Spleen (tissue), 7 donors: ENCODE measurements around the gene GALNT15.

Experiments
- CTCF ChIP-seq, 11 experiments: fragments of 200-600 bp in 7 of 11; fragments of 450-650 bp in 4 of 11; sonication (generic) in 4 of 11; IDR thresholded peaks in 8 of 11; conservative IDR thresholded peaks in 3 of 11; 1 replicate in 7 of 11; 2 replicates in 4 of 11; pipeline versions ENCODE4 v1.4.0 to v1.8.0; 2016 to 2021; ENCODE audit warnings: antibody characterized with exemption in 11 of 11, inconsistent platforms in 4 of 11, mild to moderate bottlenecking in 1 of 11
- POLR2A ChIP-seq, 3 donors: fragments of 450-650 bp; IDR thresholded peaks; one replicate each; pipeline ENCODE4 v1.5.1; 2017; ENCODE audit warnings: antibody characterized with exemption in 3 of 3, mild to moderate bottlenecking in 1 of 3
- donor health status: DM: no; HTN: no; CAD: no; lungs with moderate emphysema.
- donor health status: DM: no; HTN: no; CAD: no.
- donor health status: DM: no; HTN: no; CAD: no.

GRCh38 chr3:16143861-16144447 is 30.5 kb upstream of the GALNT15 start:
- no peak for TF ChIP-seq CTCF (IDR thresholded peaks at IDR 0.05 in 8 of 11, conservative IDR thresholded peaks at IDR 0.05 in 3 of 11)
- TF ChIP-seq POLR2A (IDR thresholded peaks at IDR 0.05) = no peak
